ENCODE data around the gene GSTK1.

DNA sequence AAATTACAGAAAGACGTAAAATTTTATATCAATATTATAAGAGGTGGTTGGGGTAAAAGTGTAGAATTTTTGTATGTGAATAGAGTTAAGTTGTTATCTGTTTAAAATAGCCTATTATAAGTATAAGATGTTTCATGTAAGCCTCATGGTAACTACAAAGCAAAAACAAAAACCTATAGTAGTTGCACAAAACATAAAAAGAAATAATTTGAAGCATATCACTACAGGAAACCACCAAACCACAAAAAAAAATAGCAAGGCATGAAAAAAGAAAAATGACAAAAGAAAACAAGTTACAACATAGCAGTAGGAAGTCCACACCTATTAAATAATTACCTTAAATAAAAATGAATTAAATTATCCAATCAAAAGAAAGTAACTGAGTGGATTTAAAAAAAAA lies 12.4 kb upstream of the GSTK1 start:
- no peak for TF ChIP-seq EZH2 (IDR thresholded peaks at IDR 0.05; ENCODE audit: low read depth, low read length, severe bottlenecking)
- TF ChIP-seq CTCF (IDR thresholded peaks at IDR 0.05; ENCODE audit: control extremely low read depth in 1 of 3, insufficient read depth in 1 of 3, low read depth in 1 of 3, low read length in 3 of 3) = no peak
- TF ChIP-seq CEBPB (IDR thresholded peaks at IDR 0.05; ENCODE audit: low read depth, low read length) = no peak
- no peak for TF ChIP-seq RAD21 (IDR thresholded peaks at IDR 0.05 in 1 of 2, conservative IDR thresholded peaks at IDR 0.05 in 1 of 2; ENCODE audit: low read depth in 2 of 2, low read length in 2 of 2)
- TF ChIP-seq CHD1 (IDR thresholded peaks at IDR 0.05; ENCODE audit: low read depth, low read length) = no peak
- no peak for TF ChIP-seq RXRA (IDR thresholded peaks at IDR 0.05; ENCODE audit: insufficient read depth, low read depth, low read length)
